DOHH2 (cell line): ENCODE results near the gene GSK3A.

Experiments
- EZH2phosphoT487 ChIP-seq: fragments of 200-600 bp; sonication (generic); IDR thresholded peaks from 2 replicates; pipeline ENCODE4 v1.6.1; 2017; ENCODE audit warnings: borderline replicate concordance, mild to moderate bottlenecking, antibody characterized with exemption, low read length, moderate library complexity, mixed read lengths
- TF ChIP-seq, protein P1 (sequence below): fragments of 200-600 bp; sonication (generic); IDR thresholded peaks from one replicate; pipeline ENCODE4 v1.5.1; 2014; ENCODE audit warnings: antibody characterized with exemption, mild to moderate bottlenecking, low read depth, low read length; ENCODE audit not compliant: poor library complexity, severe bottlenecking

DNA sequence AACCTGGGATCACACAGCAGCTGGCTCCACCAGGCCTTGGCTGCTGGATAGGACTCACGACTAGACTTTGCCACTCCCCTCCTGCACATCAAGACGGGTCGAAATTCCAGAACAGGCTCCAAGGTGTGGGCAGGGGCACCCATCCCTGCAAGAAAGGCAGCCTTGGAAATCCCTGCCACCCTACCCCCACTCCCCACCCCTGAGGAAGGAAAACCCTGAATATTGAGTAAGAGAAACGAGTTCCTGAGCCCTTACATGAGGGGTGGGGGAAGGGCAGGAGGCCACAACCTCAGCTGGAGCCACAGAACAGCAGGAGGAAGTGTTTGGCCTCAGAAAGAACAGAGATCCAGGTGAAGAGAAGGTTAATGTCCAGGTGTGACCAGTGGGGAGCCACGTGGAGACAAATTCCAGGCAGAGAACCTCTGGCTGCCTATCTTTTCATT lies 45.0 kb downstream of the GSK3A start:
- TF ChIP-seq, protein P1, sequence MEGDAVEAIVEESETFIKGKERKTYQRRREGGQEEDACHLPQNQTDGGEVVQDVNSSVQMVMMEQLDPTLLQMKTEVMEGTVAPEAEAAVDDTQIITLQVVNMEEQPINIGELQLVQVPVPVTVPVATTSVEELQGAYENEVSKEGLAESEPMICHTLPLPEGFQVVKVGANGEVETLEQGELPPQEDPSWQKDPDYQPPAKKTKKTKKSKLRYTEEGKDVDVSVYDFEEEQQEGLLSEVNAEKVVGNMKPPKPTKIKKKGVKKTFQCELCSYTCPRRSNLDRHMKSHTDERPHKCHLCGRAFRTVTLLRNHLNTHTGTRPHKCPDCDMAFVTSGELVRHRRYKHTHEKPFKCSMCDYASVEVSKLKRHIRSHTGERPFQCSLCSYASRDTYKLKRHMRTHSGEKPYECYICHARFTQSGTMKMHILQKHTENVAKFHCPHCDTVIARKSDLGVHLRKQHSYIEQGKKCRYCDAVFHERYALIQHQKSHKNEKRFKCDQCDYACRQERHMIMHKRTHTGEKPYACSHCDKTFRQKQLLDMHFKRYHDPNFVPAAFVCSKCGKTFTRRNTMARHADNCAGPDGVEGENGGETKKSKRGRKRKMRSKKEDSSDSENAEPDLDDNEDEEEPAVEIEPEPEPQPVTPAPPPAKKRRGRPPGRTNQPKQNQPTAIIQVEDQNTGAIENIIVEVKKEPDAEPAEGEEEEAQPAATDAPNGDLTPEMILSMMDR: no peak
- no peak for TF ChIP-seq EZH2phosphoT487
